Fibroblast of lung (primary cell): ENCODE data around the gene ASTN2.

ENCODE experiments used
- CTCF ChIP-seq, 2 donors: IDR thresholded peaks in 1 of 2; conservative IDR thresholded peaks in 1 of 2; 1 replicate in 1 of 2; 2 replicates in 1 of 2; pipeline ENCODE4 v1.5.1; 2011 to 2012; ENCODE audit warnings: low read length in 2 of 2, control low read depth in 1 of 2, inconsistent platforms in 1 of 2, low read depth in 1 of 2, mild to moderate bottlenecking in 1 of 2
- EZH2 ChIP-seq: IDR thresholded peaks from 2 replicates; pipeline ENCODE4 v1.5.1; 2012; ENCODE audit warnings: low read length, control low read depth, mild to moderate bottlenecking; ENCODE audit errors: missing control alignments

GRCh38 chr9:116592970-116593369, 821.9 kb downstream of the ASTN2 start:
- TF ChIP-seq CTCF (conservative IDR thresholded peaks at IDR 0.05 in 1 of 2, IDR thresholded peaks at IDR 0.05 in 1 of 2; ENCODE audit: low read depth in 1 of 2, low read length in 2 of 2) (no peak), EZH2 (no peak)
